ENCODE data around the gene KCNQ1. TPM values are rescaled to one million over a fixed set of nuclear protein-coding genes. Genes with fewer than 3 reads are reported as not detected.

Gene KCNQ1
- total RNA-seq, 1 donor from 2014 or later, result 1.1 TPM

- DNase-seq (ENCODE audit: extremely low read depth, low read depth, low spot score), result no peak
These were observed 97.6 kb downstream of the KCNQ1 start for GRCh38 chr11:2542406-2542805.

- DNase-seq (ENCODE audit: extremely low read depth, low read depth, low spot score), result no peak
These were observed 103.0 kb downstream of the KCNQ1 start for GRCh38 chr11:2547806-2548205.

GRCh38 chr11:2548596-2548995, 103.8 kb downstream of the KCNQ1 start:
- DNase-seq (ENCODE audit: extremely low read depth, low read depth, low spot score), result no peak

- DNase-seq (ENCODE audit: extremely low read depth, low read depth, low spot score), result no peak
These were observed 104.3 kb downstream of the KCNQ1 start for GRCh38 chr11:2549080-2549479.

GRCh38 chr11:2549491-2549875, 104.7 kb downstream of the KCNQ1 start:
- DNase-seq (ENCODE audit: extremely low read depth, low read depth, low spot score), result no peak

GRCh38 chr11:2549876-2550605, 105.2 kb downstream of the KCNQ1 start:
- DNase-seq (ENCODE audit: extremely low read depth, low read depth, low spot score), result no peak

GRCh38 chr11:2550606-2550970, 105.8 kb downstream of the KCNQ1 start:
- DNase-seq (ENCODE audit: extremely low read depth, low read depth, low spot score), result no peak

- DNase-seq (ENCODE audit: extremely low read depth, low read depth, low spot score), result no peak
These were observed 106.3 kb downstream of the KCNQ1 start for GRCh38 chr11:2551131-2551530.

- no peak for DNase-seq (ENCODE audit: extremely low read depth, low read depth, low spot score)
These were observed 107.4 kb downstream of the KCNQ1 start for GRCh38 chr11:2552210-2552609.

- DNase-seq (ENCODE audit: extremely low read depth, low read depth, low spot score), result no peak
These were observed 108.4 kb downstream of the KCNQ1 start for GRCh38 chr11:2553198-2553597.

- DNase-seq (ENCODE audit: extremely low read depth, low read depth, low spot score), result no peak
These were observed 109.1 kb downstream of the KCNQ1 start for GRCh38 chr11:2553886-2554285.

- DNase-seq (ENCODE audit: extremely low read depth, low read depth, low spot score), result no peak
These were observed 109.8 kb downstream of the KCNQ1 start for GRCh38 chr11:2554338-2555207.

- DNase-seq (ENCODE audit: extremely low read depth, low read depth, low spot score), result no peak
These were observed 110.5 kb downstream of the KCNQ1 start for GRCh38 chr11:2555336-2555735.

GRCh38 chr11:2555891-2556290, 111.1 kb downstream of the KCNQ1 start:
- DNase-seq (ENCODE audit: extremely low read depth, low read depth, low spot score), result no peak

- no peak for DNase-seq (ENCODE audit: extremely low read depth, low read depth, low spot score)
These were observed 112.6 kb downstream of the KCNQ1 start for GRCh38 chr11:2557381-2557780.

GRCh38 chr11:2558397-2558796, 113.6 kb downstream of the KCNQ1 start:
- no peak for DNase-seq (ENCODE audit: extremely low read depth, low read depth, low spot score)

- DNase-seq (ENCODE audit: extremely low read depth, low read depth, low spot score), result no peak
These were observed 114.2 kb downstream of the KCNQ1 start for GRCh38 chr11:2558861-2559526.

- DNase-seq (ENCODE audit: extremely low read depth, low read depth, low spot score), result no peak
These were observed 114.9 kb downstream of the KCNQ1 start for GRCh38 chr11:2559527-2560311.

GRCh38 chr11:2561696-2562581, 117.1 kb downstream of the KCNQ1 start:
- no peak for DNase-seq (ENCODE audit: extremely low read depth, low read depth, low spot score)

- no peak for DNase-seq (ENCODE audit: extremely low read depth, low read depth, low spot score)
These were observed 118.0 kb downstream of the KCNQ1 start for GRCh38 chr11:2562890-2563212.
